ENCODE data around the gene ZNF646.
A peak's percentile ranks its signal among the peaks of the same experiment; 100 is the strongest.

The ZNF646 gene

DNA sequence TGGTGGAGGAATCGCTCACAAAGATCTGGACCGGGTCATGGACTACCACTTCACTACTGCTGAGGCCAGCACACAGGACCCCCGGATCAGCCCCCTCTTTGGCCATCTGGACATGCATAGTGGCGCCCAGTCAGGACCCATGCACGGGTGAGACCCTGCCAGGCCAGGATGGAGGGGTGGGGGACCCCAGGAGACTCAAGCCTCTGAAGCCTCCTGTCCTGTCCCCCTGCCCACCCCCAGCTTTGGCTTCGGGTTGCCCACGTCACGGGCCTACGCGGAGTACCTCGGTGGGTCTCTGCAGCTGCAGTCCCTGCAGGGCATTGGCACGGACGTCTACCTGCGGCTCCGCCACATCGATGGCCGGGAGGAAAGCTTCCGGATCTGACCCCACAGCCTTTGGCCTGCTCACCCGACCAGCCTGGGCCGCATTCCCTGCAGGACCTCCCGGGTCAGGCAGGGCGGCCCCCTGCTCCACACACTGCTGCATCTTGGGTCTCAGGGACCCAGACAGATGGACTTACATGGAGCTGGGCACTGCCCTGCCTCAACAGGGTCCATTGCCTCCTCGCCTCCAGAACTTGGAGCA is 37.8 kb downstream of the ZNF646 start:
- no peak overlapping the region for H3K4me3 ChIP-seq (ENCODE audit: low read depth in 1 of 2, low read length in 1 of 2)
- peaks cover 37% of the 10 kb centered on the region for H3K36me3 ChIP-seq
- peaks cover 45 to 55% of the 10 kb centered on the region in 2 experiments for H3K4me1 ChIP-seq (ENCODE audit: control insufficient read depth in 1 of 2, insufficient read depth in 1 of 2, low read depth in 1 of 2, low read length in 1 of 2)
- H3K27me3 ChIP-seq = no peaks in the 10 kb centered on the region
- peak overlapping the region; percentile 93 for H3K27ac ChIP-seq
- H3K9me3 ChIP-seq = no peaks in the 10 kb centered on the region
- TF ChIP-seq, protein P1, sequence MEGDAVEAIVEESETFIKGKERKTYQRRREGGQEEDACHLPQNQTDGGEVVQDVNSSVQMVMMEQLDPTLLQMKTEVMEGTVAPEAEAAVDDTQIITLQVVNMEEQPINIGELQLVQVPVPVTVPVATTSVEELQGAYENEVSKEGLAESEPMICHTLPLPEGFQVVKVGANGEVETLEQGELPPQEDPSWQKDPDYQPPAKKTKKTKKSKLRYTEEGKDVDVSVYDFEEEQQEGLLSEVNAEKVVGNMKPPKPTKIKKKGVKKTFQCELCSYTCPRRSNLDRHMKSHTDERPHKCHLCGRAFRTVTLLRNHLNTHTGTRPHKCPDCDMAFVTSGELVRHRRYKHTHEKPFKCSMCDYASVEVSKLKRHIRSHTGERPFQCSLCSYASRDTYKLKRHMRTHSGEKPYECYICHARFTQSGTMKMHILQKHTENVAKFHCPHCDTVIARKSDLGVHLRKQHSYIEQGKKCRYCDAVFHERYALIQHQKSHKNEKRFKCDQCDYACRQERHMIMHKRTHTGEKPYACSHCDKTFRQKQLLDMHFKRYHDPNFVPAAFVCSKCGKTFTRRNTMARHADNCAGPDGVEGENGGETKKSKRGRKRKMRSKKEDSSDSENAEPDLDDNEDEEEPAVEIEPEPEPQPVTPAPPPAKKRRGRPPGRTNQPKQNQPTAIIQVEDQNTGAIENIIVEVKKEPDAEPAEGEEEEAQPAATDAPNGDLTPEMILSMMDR (IDR thresholded peaks at IDR 0.05) = no peak

DNA sequence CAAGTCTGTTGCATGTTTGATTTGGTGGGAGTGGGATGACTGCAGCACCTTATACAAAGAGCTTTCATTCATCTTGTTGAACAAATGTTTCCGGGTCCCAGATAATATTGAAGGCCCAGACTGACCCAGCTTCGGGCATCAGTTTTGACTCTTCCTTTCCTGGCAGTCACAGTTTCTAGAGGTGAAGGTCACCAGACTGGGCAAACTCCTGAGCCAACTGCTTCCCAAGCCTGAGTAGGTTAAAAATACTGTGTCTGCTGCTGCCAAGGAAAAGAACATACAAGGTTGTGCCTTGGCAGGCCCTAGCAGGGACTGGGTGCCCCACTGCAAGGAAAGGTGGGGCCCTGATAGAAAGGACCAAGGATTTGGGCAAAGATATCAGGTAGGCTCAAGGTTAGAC is 38.5 kb downstream of the ZNF646 start:
- Histone ChIP-seq H3K9me3 (no peaks in the 10 kb centered on the region), H3K4me1 (ENCODE audit: control insufficient read depth in 1 of 2, insufficient read depth in 1 of 2, low read depth in 1 of 2, low read length in 1 of 2) (peaks cover 45 to 57% of the 10 kb centered on the region in 2 experiments), H3K36me3 (peaks cover 37% of the 10 kb centered on the region), H3K4me3 (ENCODE audit: low read depth in 1 of 2, low read length in 1 of 2) (peak overlapping the region in 1 of 2 experiments; percentile 43), H3K27me3 (no peaks in the 10 kb centered on the region), H3K27ac (peak overlapping the region; percentile 93)
- TF ChIP-seq, protein P1 (IDR thresholded peaks at IDR 0.05) = no peak

GRCh38 chr16:31113121-31114120 is 39.2 kb downstream of the ZNF646 start:
- TF ChIP-seq, protein P1 (IDR thresholded peaks at IDR 0.05) = no peak
- H3K4me3 ChIP-seq (ENCODE audit: low read depth in 1 of 2, low read length in 1 of 2) = peak overlapping the region; percentile 1 to 43
- H3K27me3 ChIP-seq = no peaks in the 10 kb centered on the region
- peak overlapping the region; percentile 93 for H3K27ac ChIP-seq
- peaks cover 37% of the 10 kb centered on the region for H3K36me3 ChIP-seq
- peaks cover 46 to 57% of the 10 kb centered on the region in 2 experiments for H3K4me1 ChIP-seq (ENCODE audit: control insufficient read depth in 1 of 2, insufficient read depth in 1 of 2, low read depth in 1 of 2, low read length in 1 of 2)
- H3K9me3 ChIP-seq = no peaks in the 10 kb centered on the region

GRCh38 chr16:31114468-31114867 is 40.2 kb downstream of the ZNF646 start:
- H3K27me3 ChIP-seq = no peaks in the 10 kb centered on the region
- H3K9me3 ChIP-seq = no peaks in the 10 kb centered on the region
- H3K36me3 ChIP-seq = peaks cover 33% of the 10 kb centered on the region
- TF ChIP-seq, protein P1 (IDR thresholded peaks at IDR 0.05) = no peak
- no peak overlapping the region for H3K4me3 ChIP-seq (ENCODE audit: low read depth in 1 of 2, low read length in 1 of 2)
- H3K4me1 ChIP-seq (ENCODE audit: control insufficient read depth in 1 of 2, insufficient read depth in 1 of 2, low read depth in 1 of 2, low read length in 1 of 2) = peaks cover 51 to 58% of the 10 kb centered on the region in 2 experiments
- H3K27ac ChIP-seq = peak overlapping the region; percentile 93

DNA sequence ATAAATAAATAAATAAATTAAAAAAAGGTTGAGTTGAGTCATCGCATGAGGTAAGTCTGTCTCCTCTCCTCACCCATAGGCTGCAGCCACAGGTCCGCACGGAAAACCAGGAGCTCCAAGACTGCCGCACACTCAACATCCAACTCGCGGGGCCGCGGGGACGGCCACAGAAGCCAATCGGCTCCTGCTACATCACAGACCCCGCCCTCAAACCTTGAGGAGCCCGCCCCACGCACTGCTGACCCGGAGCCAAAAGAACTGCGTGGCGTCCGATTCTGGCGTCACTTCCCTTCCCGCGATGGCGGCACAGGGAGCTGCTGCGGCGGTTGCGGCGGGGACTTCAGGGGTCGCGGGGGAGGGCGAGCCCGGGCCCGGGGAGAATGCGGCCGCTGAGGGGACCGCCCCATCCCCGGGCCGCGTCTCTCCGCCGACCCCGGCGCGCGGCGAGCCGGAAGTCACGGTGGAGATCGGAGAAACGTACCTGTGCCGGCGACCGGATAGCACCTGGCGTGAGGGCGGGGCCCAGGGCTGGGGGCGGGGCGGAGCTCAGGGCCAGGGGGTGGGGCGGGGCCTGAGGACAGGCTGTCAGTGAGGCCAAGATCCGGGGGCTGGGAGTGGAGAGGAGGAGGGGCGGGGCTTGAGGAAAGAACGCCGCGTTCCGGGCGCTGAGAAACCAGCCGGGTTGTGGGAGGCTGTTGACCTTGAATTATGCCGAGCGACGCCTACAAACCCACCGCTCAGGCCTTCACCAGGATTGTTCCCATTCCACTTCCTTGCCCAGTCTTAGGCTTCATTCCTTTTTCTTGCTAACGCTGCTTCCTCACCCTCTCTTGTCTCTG is 43.4 kb downstream of the ZNF646 start, which contains the start of gene KAT8:
Gene KAT8, plus strand, starts transcription at position 281 of the 839 bp plus-strand sequence. Its CDS starts 18 bp downstream, at position 299.
- H3K4me3 ChIP-seq (ENCODE audit: low read depth in 1 of 2, low read length in 1 of 2) = peak within 1 kb of the TSS; percentile 70 to 99
- peaks cover 27% of the 10 kb centered on the region for H3K36me3 ChIP-seq
- no peaks in the 10 kb centered on the region for H3K9me3 ChIP-seq
- H3K27me3 ChIP-seq = no peaks in the 10 kb centered on the region
- H3K4me1 ChIP-seq (ENCODE audit: control insufficient read depth in 1 of 2, insufficient read depth in 1 of 2, low read depth in 1 of 2, low read length in 1 of 2) = peaks cover 52 to 59% of the 10 kb centered on the region in 2 experiments
- TF ChIP-seq, protein P1 (IDR thresholded peaks at IDR 0.05) = no peak
- H3K27ac ChIP-seq = peak within 1 kb of the TSS; percentile 99

Data from neutrophil (primary cell).